H1 (cell line): ENCODE data around the gene HOXB5.

Experiments used
- CHD7 ChIP-seq: fragments of 300-600 bp; sonication (generic); IDR thresholded peaks from 2 replicates; pipeline ENCODE4 v1.7.1; 2012; ENCODE audit warnings: low read length, moderate library complexity, mild to moderate bottlenecking, inconsistent platforms; ENCODE audit not compliant: insufficient replicate concordance
- CTCF ChIP-seq, 3 experiments: IDR thresholded peaks; 1 replicate in 2 of 3; 2 replicates in 1 of 3; pipeline versions ENCODE4 v1.5.1 to v1.6.1; 2011; ENCODE audit warnings: low read length in 3 of 3, mild to moderate bottlenecking in 3 of 3, inconsistent platforms in 2 of 3, low read depth in 1 of 3, moderate library complexity in 1 of 3; ENCODE audit not compliant: insufficient read depth in 1 of 3; ENCODE audit errors: control extremely low read depth in 1 of 3
- EGR1 ChIP-seq: IDR thresholded peaks from 2 replicates; pipeline ENCODE4 v1.6.1; 2011; ENCODE audit warnings: low read depth, low read length, borderline replicate concordance
- EP300 ChIP-seq, 2 experiments: IDR thresholded peaks; 1 replicate in 1 of 2; 2 replicates in 1 of 2; pipeline ENCODE4 v1.6.1; 2011 to 2012; ENCODE audit warnings: low read depth in 2 of 2, low read length in 2 of 2, mild to moderate bottlenecking in 2 of 2, borderline replicate concordance in 1 of 2, inconsistent platforms in 1 of 2, moderate library complexity in 1 of 2
- EZH2 ChIP-seq: fragments of 200-600 bp; sonication (generic); IDR thresholded peaks from 2 replicates; pipeline ENCODE4 v1.7.1; 2012; ENCODE audit warnings: low read depth, mild to moderate bottlenecking, moderate library complexity, low read length, inconsistent platforms; ENCODE audit not compliant: severe bottlenecking
- HDAC6 ChIP-seq: IDR thresholded peaks from one replicate; pipeline ENCODE4 v1.7.1; 2012; ENCODE audit warnings: low read depth, mild to moderate bottlenecking, inconsistent platforms, low read length, moderate library complexity
- JUND ChIP-seq: IDR thresholded peaks from 2 replicates; pipeline ENCODE4 v1.6.1; 2011; ENCODE audit warnings: mild to moderate bottlenecking, improper control_type of control experiment, low read length
- POLR2A ChIP-seq, 2 experiments: IDR thresholded peaks; 1 replicate in 1 of 2; 2 replicates in 1 of 2; pipeline ENCODE4 v1.6.1; 2011; ENCODE audit warnings: low read depth in 2 of 2, low read length in 2 of 2, mild to moderate bottlenecking in 2 of 2; ENCODE audit errors: control extremely low read depth in 1 of 2
- POLR2AphosphoS5 ChIP-seq: IDR thresholded peaks from 2 replicates; pipeline ENCODE4 v1.6.1; 2011; ENCODE audit warnings: low read depth, low read length
- RFX5 ChIP-seq: IDR thresholded peaks from 2 replicates; pipeline ENCODE4 v1.6.1; 2011; ENCODE audit warnings: low read depth, low read length, improper control_type of control experiment, borderline replicate concordance
- SRF ChIP-seq: IDR thresholded peaks from 2 replicates; pipeline ENCODE4 v1.6.1; 2011; ENCODE audit warnings: mild to moderate bottlenecking, low read depth, low read length, moderate library complexity
- SUZ12 ChIP-seq: fragments of 200-600 bp; sonication (generic); IDR thresholded peaks from 2 replicates; pipeline ENCODE4 v1.6.1; 2012; ENCODE audit warnings: mild to moderate bottlenecking, inconsistent platforms, low read length, moderate library complexity, mixed read lengths
- TCF12 ChIP-seq: IDR thresholded peaks from 2 replicates; pipeline ENCODE4 v1.6.1; 2011; ENCODE audit warnings: low read depth, mild to moderate bottlenecking, low read length
- TEAD4 ChIP-seq: IDR thresholded peaks from 2 replicates; pipeline ENCODE4 v1.6.1; 2012; ENCODE audit warnings: low read depth, low read length, inconsistent platforms, mixed read lengths

- TF ChIP-seq TCF12: 0 out of 2 replicates have a peak, but pooled peaks have one; percentile 63
- no peak for TF ChIP-seq EGR1
- TF ChIP-seq CHD7: no peak
- TF ChIP-seq CTCF (IDR thresholded peaks at IDR 0.05; ENCODE audit: control extremely low read depth in 1 of 3, insufficient read depth in 1 of 3, low read depth in 1 of 3, low read length in 3 of 3): peak; percentile 77 to 95 (median 82)
- no peak for TF ChIP-seq RFX5
- peak; percentile 12; the same call in 1 of the 2 replicates for TF ChIP-seq JUND
- TF ChIP-seq TEAD4: no peak
- TF ChIP-seq EP300 (IDR thresholded peaks at IDR 0.05; ENCODE audit: borderline replicate concordance in 1 of 2, low read depth in 2 of 2, low read length in 2 of 2): no peak
- TF ChIP-seq EZH2: peak; percentile 67
- no peak for TF ChIP-seq SRF
- TF ChIP-seq POLR2AphosphoS5: no peak
- TF ChIP-seq SUZ12: no peak; the same call in 1 of the 2 replicates
- TF ChIP-seq POLR2A (IDR thresholded peaks at IDR 0.05; ENCODE audit: control extremely low read depth in 1 of 2, low read depth in 2 of 2, low read length in 2 of 2): no peak
- no peak for TF ChIP-seq HDAC6
These were observed 24.8 kb upstream of the HOXB5 start for GRCh38 chr17:48618256-48618896.
